Measurements from ENCODE around the gene AMPD3.

The AMPD3 gene

DNA sequence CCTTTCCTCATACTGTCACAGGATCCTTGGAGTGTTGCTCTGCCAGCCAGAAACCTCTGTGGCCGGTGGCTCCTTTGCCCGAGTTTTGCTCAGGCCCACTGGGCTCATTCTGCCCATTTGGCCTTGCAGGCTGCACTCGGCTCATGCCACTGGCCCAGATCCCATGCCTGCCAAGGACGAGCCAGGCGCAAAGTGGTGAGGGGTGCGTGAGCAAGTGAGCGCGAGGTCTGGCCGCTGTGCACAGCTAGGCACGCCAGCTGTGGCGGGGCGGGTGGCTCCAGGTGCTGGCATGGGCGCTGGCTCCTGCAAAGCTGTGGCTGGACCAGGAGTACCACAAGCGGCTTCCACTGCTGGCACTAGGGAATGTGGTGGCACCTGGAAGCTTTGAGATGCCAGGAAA, 88.7 kb downstream of the AMPD3 start:
- CTCF ChIA-PET, result interaction anchor here (1.3 to 5.3 kb wide), 3 partner anchors 11 to 23 kb away, joined by 4 to 57 read pairs (median 9); no protein-coding TSS in a partner anchor
- POLR2A ChIA-PET, result no interaction called here
- DNase-seq (ENCODE audit: low read depth, low spot score), result no peak
- H3K4me3 ChIP-seq (ENCODE audit: low read depth, low read length), result no peak overlapping the region
- TF ChIP-seq, protein P1, sequence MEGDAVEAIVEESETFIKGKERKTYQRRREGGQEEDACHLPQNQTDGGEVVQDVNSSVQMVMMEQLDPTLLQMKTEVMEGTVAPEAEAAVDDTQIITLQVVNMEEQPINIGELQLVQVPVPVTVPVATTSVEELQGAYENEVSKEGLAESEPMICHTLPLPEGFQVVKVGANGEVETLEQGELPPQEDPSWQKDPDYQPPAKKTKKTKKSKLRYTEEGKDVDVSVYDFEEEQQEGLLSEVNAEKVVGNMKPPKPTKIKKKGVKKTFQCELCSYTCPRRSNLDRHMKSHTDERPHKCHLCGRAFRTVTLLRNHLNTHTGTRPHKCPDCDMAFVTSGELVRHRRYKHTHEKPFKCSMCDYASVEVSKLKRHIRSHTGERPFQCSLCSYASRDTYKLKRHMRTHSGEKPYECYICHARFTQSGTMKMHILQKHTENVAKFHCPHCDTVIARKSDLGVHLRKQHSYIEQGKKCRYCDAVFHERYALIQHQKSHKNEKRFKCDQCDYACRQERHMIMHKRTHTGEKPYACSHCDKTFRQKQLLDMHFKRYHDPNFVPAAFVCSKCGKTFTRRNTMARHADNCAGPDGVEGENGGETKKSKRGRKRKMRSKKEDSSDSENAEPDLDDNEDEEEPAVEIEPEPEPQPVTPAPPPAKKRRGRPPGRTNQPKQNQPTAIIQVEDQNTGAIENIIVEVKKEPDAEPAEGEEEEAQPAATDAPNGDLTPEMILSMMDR (IDR thresholded peaks at IDR 0.05; ENCODE audit: insufficient read depth, low read length, missing control alignments), result no peak

DNA sequence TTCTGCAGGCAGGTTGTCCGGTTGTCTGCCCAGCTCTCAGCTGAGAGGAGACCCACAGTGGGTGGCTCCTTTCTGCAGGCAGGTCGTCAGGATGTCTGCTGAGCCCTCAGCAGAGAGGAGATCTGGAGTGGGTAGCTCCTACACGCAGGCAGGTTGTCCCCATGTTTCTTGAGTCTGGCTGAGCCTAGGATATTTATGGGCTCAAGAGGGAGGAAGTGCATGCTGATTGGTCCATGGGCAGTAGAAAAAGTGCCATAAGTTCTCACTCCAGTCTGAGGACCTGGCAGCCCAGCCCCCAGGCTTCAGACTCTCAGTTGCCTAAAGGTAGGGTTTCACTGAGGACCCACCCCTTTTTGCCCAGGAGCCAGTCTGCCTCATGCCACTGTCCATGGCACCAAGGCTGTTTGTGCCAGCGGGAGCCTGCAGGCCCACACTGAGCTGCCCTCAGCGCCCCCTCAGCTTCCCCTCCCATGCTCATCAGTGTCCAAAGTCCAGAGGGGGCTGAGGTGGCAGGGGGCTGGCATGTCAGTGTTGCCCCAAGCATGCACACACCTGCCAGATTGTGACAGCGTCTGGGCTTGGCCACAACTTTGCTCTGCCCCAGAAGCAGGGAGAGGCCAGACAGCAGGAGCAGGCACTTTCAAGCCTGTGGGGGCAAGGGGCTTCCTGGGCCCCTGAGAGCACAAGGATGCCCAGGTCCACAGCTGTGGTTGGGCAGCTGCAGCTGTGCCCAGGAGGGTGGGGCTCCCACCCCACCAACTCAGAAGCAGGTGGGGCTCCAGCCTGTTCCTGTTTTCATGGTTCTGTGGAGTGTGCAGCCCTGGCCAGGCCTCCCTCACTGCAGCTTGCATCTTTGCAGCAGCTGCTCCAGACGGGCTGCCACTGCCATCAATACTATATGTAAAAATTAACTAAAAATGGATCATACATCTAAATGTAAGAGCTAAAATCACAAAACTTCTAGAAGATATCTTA, 89.7 kb downstream of the AMPD3 start:
- POLR2A ChIA-PET, result no interaction called here
- no peak for DNase-seq (ENCODE audit: low read depth, low spot score)
- CTCF ChIA-PET, result interaction anchor here (1.3 to 5.3 kb wide), 6 partner anchors 11 to 61 kb away, joined by 3 to 57 read pairs (median 4); no protein-coding TSS in a partner anchor
- H3K4me3 ChIP-seq (ENCODE audit: low read depth, low read length), result no peak overlapping the region
- TF ChIP-seq, protein P1 (IDR thresholded peaks at IDR 0.05; ENCODE audit: insufficient read depth, low read length, missing control alignments), result no peak

DNA sequence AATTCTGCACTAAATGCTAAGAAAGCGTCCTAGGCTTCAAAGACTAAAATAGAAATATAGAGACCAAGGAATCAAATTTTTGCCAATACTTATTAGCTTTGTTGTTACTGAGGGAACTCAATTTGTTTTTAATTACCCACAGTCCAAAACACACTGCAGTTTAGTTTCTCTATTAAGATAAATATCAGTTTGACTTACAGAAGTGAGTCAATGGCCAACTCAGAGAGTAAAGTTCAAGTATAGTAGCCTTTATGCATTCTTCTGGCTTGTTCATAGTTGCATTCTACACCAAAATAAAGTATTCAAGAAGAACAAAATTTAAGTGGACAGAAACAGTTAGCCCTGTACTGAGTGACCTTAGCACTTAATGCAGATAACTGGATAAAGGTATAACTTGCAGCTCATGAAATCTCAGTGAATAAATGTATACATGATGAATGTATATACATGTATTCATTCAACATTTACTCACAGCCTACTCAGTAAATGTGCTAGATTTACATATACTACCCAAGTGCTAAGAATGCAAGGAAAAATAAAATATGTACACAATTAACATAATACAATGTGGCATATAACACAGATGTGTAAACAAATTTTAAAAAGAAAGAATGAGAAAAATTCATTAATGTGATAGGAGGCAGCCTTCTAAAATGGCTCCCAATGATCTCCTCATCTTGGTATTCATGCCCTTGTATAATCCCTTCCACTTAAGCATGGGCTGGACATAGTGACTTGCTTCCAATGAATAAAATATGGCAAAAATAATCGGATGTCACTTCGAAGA, 95.6 kb downstream of the AMPD3 start:
- TF ChIP-seq, protein P1 (IDR thresholded peaks at IDR 0.05; ENCODE audit: insufficient read depth, low read length, missing control alignments), result no peak
- CTCF ChIA-PET, result interaction anchor here (1.2 to 3.5 kb wide), 2 partner anchors 10 to 85 kb away, joined by 3 to 30 read pairs; partner anchors contain the start of gene RNF141
- no peak overlapping the region for H3K4me3 ChIP-seq (ENCODE audit: low read depth, low read length)
- DNase-seq (ENCODE audit: low read depth, low spot score), result no peak
- POLR2A ChIA-PET, result no interaction called here

DNA sequence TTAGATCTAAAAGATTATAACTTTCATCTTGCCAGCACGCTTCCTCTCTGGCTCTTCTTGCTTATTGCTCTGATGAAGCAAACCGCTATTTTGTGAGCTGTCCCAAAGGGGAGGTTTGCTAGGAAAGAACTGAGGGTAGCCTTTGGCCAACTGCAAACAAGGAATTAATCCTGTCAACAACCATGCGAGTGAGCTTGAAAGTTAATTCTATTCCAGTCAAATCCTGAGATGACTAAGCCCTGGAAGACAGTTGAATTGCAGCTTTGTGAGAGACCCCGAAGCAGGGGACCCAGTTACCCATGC, 96.2 kb downstream of the AMPD3 start:
- H3K4me3 ChIP-seq (ENCODE audit: low read depth, low read length), result no peak overlapping the region
- TF ChIP-seq, protein P1 (IDR thresholded peaks at IDR 0.05; ENCODE audit: insufficient read depth, low read length, missing control alignments), result no peak
- POLR2A ChIA-PET, result no interaction called here
- CTCF ChIA-PET, result interaction anchor here (1.2 to 3.5 kb wide), 2 partner anchors 10 to 84 kb away, joined by 3 to 30 read pairs; partner anchors contain the start of gene RNF141
- no peak for DNase-seq (ENCODE audit: low read depth, low spot score)

DNA sequence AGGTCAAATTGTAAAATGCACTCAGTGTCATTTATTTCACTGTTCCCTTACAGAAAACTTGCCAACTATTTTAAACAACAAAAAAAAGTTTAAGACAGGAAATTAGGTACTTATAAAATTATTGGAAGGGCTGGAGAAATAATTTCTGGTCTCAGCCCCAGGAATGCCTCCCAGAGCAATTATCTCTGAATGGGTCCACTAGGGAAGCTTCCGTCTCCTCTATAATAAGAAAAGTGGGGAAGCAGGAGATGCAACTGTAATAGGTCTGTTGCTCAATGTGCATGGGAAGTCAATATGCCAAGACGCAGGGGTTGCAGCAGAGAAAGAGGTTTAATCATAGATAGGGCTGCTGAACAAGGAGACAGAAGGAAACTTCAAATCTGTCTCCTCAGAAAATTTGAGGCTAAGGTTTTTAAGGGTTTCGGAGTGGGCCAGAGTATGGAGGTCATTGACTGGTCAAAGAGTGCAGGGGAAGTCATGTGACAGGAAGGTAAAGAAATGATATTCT, 96.8 kb downstream of the AMPD3 start:
- no peak overlapping the region for H3K4me3 ChIP-seq (ENCODE audit: low read depth, low read length)
- TF ChIP-seq, protein P1 (IDR thresholded peaks at IDR 0.05; ENCODE audit: insufficient read depth, low read length, missing control alignments), result no peak
- CTCF ChIA-PET, result interaction anchor here (3.5 kb wide), 1 partner anchor 11 kb away, joined by 30 read pairs; the partner anchor contains the start of gene RNF141
- no peak for DNase-seq (ENCODE audit: low read depth, low spot score)
- POLR2A ChIA-PET, result no interaction called here

Measured in AG04449 (cell line).